ENCODE data around the gene DPYSL5. TPM values are rescaled to one million over a fixed set of nuclear protein-coding genes. Genes with fewer than 3 reads are reported as not detected.

DPYSL5 gene
- polyA plus RNA-seq, 2 of the 4 experiments (the other 2 are of a cell fraction), result 2.5 to 8.2 TPM

GRCh38 chr2:26875065-26875634, 27.2 kb downstream of the DPYSL5 start:
- H3K4me2 ChIP-seq, result no peak overlapping the region
- ChIA-PET POLR2A (no interaction called here), CTCF (interaction anchor here (1.5 to 4.0 kb wide), 2 partner anchors 16 to 29 kb away, joined by 3 to 20 read pairs; no protein-coding TSS in a partner anchor)
- ATAC-seq (0 out of 6 replicates have a peak, but pooled peaks of 1 of the 2 experiments have one; percentile 13), FAIRE-seq (no peak), DNase-seq (ENCODE audit: low read depth in 1 of 2, low spot score in 1 of 2) (no peak)
- H3K4me1 ChIP-seq, result no peaks in the 10 kb centered on the region
- H3K27ac ChIP-seq, result no peak overlapping the region
- H3K9me3 ChIP-seq, result no peaks in the 10 kb centered on the region
- peak; percentile 5; the same call in 1 of the 2 replicates for TF ChIP-seq POLR2A (IDR thresholded peaks at IDR 0.05; ENCODE audit: low read length)
- no peak for TF ChIP-seq MAZ (IDR thresholded peaks at IDR 0.05; ENCODE audit: borderline replicate concordance, low read depth, low read length)
- H3K4me3 ChIP-seq, result no peak overlapping the region
- 61% methylated on average over 4 of the region's 4 CpGs for WGBS (ENCODE audit: missing lambda C conversion rate)

GRCh38 chr2:26875808-26876207, 27.9 kb downstream of the DPYSL5 start:
- WGBS (ENCODE audit: missing lambda C conversion rate), result 72% methylated on average over 3 of the region's 3 CpGs

GRCh38 chr2:26876260-26876659, 28.3 kb downstream of the DPYSL5 start:
- Histone ChIP-seq H3K9me3 (no peaks in the 10 kb centered on the region), H3K27ac (no peak overlapping the region), H3K4me1 (no peaks in the 10 kb centered on the region), H3K4me2 (no peak overlapping the region), H3K4me3 (no peak overlapping the region)
- ATAC-seq (no peak), FAIRE-seq (no peak), DNase-seq (ENCODE audit: low read depth in 1 of 2, low spot score in 1 of 2) (no peak)
- TF ChIP-seq ZNF302 (CRISPR knock-in tag; IDR thresholded peaks at IDR 0.05) (no peak), CBX8 (IDR thresholded peaks at IDR 0.05) (no peak), SMC3 (IDR thresholded peaks at IDR 0.05) (no peak), ELK1 (IDR thresholded peaks at IDR 0.05; ENCODE audit: low read depth, low read length) (no peak), RAD21 (conservative IDR thresholded peaks at IDR 0.05 in 1 of 2, IDR thresholded peaks at IDR 0.05 in 1 of 2) (no peak), ZC3H11A (IDR thresholded peaks at IDR 0.05) (no peak), PBX3 (IDR thresholded peaks at IDR 0.05) (no peak), CTCF (IDR thresholded peaks at IDR 0.05) (no peak)
- ChIA-PET CTCF (interaction anchor here (1.1 kb wide), 1 partner anchor 30 kb away, joined by 8 read pairs; no protein-coding TSS in a partner anchor), POLR2A (no interaction called here)
- 68% methylated on average over 7 of the region's 7 CpGs for WGBS (ENCODE audit: missing lambda C conversion rate)

More at GRCh38 chr2:26875808-26876207, 27.9 kb downstream of the DPYSL5 start:
- no peak for TF ChIP-seq NFE2L2 (conservative IDR thresholded peaks at IDR 0.05; ENCODE audit: low read length)
- no peak for TF ChIP-seq POLR2A (IDR thresholded peaks at IDR 0.05; ENCODE audit: low read length)
- ChIA-PET POLR2A (no interaction called here), CTCF (interaction anchor here (1.5 to 4.0 kb wide), 2 partner anchors 15 to 29 kb away, joined by 3 to 20 read pairs; no protein-coding TSS in a partner anchor)
- Histone ChIP-seq H3K27ac (no peak overlapping the region), H3K4me3 (no peak overlapping the region), H3K9me3 (no peaks in the 10 kb centered on the region), H3K4me2 (no peak overlapping the region), H3K4me1 (no peaks in the 10 kb centered on the region)
- FAIRE-seq (no peak), ATAC-seq (no peak), DNase-seq (ENCODE audit: low read depth in 1 of 2, low spot score in 1 of 2) (no peak)

- ATAC-seq (no peak), DNase-seq (ENCODE audit: low read depth in 1 of 2, low spot score in 1 of 2) (no peak), FAIRE-seq (no peak)
- H3K4me1 ChIP-seq, result no peaks in the 10 kb centered on the region
- no peak overlapping the region for H3K4me3 ChIP-seq
- POLR2A ChIA-PET, result no interaction called here
- WGBS (ENCODE audit: missing lambda C conversion rate), result 88% methylated on average over 2 of the region's 2 CpGs
- H3K9me3 ChIP-seq, result no peaks in the 10 kb centered on the region
- CTCF ChIA-PET, result interaction anchor here (0.7 to 1.1 kb wide), 3 partner anchors 31 to 237 kb away, joined by 3 to 8 read pairs (median 4); no protein-coding TSS in a partner anchor
- H3K27ac ChIP-seq, result no peak overlapping the region
- H3K4me2 ChIP-seq, result no peak overlapping the region
- TF ChIP-seq CTCF (IDR thresholded peaks at IDR 0.05) (no peak), FOSL2 (IDR thresholded peaks at IDR 0.05) (no peak), FOSL2 (CRISPR knock-in tag; IDR thresholded peaks at IDR 0.05) (no peak), MAX (IDR thresholded peaks at IDR 0.05) (no peak), KDM1A (IDR thresholded peaks at IDR 0.05; ENCODE audit: low read depth) (no peak), HES2 (IDR thresholded peaks at IDR 0.05) (no peak), USF2 (IDR thresholded peaks at IDR 0.05) (no peak), RFX5 (IDR thresholded peaks at IDR 0.05) (no peak), EP300 (IDR thresholded peaks at IDR 0.05) (no peak), SREBF2 (IDR thresholded peaks at IDR 0.05) (no peak), ELK1 (IDR thresholded peaks at IDR 0.05; ENCODE audit: low read depth, low read length) (no peak), MAFK (IDR thresholded peaks at IDR 0.05; ENCODE audit: partially characterized antibody) (no peak)
These were observed 29.3 kb downstream of the DPYSL5 start for GRCh38 chr2:26877276-26877675.

Measured in A549 (cell line).